Dendritic cell treated with granulocyte-macrophage colony-stimulating factor and Interleukin-4, amounts not matched to agents 40 ng/mL and 50 ng/mL, for 4 days (primary cell): ENCODE results near the gene PERM1.
A peak's percentile ranks its signal among the peaks of the same experiment; 100 is the strongest.

Source experiments
- H3K27ac Mint-ChIP-seq: one replicate; pipeline ENCODE4 v1.8.0; 2022; ENCODE audit warnings: mild to moderate bottlenecking, mixed read lengths
- H3K27me3 Mint-ChIP-seq: one replicate; pipeline ENCODE4 v1.8.0; 2022; ENCODE audit warnings: mild to moderate bottlenecking, mixed read lengths
- H3K36me3 Mint-ChIP-seq: one replicate; pipeline ENCODE4 v1.8.0; 2022; ENCODE audit warnings: low read depth, mixed read lengths
- H3K4me1 Mint-ChIP-seq: one replicate; pipeline ENCODE4 v1.8.0; 2022; ENCODE audit warnings: low read depth, mixed read lengths
- H3K4me3 Mint-ChIP-seq: one replicate; pipeline ENCODE4 v1.8.0; 2022; ENCODE audit warnings: mild to moderate bottlenecking, moderate library complexity, mixed read lengths
- H3K9me3 Mint-ChIP-seq: one replicate; pipeline ENCODE4 v1.8.0; 2022; ENCODE audit warnings: mixed read lengths
- intact Hi-C: fragments of 100-400 bp; cut with micrococcal nuclease; formaldehyde crosslinking; loops from one replicate; pipeline ENCODE4 v1.15.0; 2022

Gene PERM1

DNA sequence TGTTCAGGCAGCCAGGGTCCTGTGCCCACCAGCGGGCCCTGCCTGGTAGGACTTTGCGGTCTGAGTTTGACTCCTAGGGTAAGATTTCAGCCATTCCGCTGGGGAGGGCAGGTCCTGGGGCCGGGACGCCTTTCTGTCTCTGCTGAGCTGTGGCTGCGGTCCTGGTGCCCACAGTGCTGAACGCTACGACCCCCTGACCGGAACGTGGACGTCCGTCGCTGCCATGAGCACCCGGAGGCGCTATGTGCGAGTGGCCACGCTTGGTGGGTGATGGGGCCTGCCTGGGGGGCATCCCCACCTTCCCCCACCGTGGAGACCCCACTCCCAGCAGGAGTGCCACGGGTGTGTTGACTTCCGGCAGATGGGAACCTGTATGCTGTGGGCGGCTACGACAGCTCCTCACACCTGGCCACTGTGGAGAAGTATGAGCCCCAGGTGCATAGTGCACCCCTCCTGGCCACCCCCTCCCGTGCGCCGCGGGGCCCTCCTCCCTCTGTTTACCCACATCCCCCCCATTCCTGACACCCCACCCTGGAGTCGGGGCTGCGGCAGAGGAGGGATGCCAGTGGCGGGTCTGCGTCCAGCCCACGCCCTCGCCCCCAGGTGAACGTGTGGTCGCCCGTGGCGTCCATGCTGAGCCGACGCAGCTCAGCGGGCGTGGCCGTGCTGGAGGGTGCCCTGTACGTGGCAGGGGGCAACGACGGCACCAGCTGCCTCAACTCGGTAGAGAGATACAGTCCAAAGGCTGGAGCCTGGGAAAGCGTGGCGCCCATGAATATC is 18.0 kb downstream of the PERM1 start:
- peaks cover 40% of the 10 kb centered on the region for H3K36me3 Mint-ChIP-seq
- no peak overlapping the region for H3K27ac Mint-ChIP-seq
- no peaks in the 10 kb centered on the region for H3K9me3 Mint-ChIP-seq
- peaks cover 36% of the 10 kb centered on the region for H3K4me1 Mint-ChIP-seq
- intact Hi-C loops = no loop called here
- H3K4me3 Mint-ChIP-seq = no peak overlapping the region
- peaks cover 47% of the 10 kb centered on the region for H3K27me3 Mint-ChIP-seq

DNA sequence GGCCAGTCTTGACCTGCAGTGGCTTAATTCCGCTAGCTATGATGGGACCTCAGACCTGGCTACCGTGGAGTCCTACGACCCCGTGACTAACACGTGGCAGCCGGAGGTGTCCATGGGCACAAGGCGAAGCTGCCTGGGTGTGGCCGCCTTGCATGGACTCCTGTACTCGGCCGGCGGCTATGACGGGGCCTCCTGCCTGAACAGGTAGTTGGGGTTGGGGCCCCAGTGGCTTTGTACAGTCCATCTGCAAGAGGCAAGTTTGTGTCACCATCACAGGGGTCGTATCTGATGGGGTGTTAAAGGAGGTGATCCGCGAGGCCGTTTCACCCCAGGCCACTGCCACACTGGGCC is 18.6 kb downstream of the PERM1 start:
- Mint-ChIP-seq H3K9me3 (no peaks in the 10 kb centered on the region), H3K36me3 (peaks cover 46% of the 10 kb centered on the region), H3K27ac (no peak overlapping the region), H3K4me1 (peaks cover 41% of the 10 kb centered on the region), H3K27me3 (peaks cover 41% of the 10 kb centered on the region), H3K4me3 (no peak overlapping the region)
- intact Hi-C loops = no loop called here

DNA sequence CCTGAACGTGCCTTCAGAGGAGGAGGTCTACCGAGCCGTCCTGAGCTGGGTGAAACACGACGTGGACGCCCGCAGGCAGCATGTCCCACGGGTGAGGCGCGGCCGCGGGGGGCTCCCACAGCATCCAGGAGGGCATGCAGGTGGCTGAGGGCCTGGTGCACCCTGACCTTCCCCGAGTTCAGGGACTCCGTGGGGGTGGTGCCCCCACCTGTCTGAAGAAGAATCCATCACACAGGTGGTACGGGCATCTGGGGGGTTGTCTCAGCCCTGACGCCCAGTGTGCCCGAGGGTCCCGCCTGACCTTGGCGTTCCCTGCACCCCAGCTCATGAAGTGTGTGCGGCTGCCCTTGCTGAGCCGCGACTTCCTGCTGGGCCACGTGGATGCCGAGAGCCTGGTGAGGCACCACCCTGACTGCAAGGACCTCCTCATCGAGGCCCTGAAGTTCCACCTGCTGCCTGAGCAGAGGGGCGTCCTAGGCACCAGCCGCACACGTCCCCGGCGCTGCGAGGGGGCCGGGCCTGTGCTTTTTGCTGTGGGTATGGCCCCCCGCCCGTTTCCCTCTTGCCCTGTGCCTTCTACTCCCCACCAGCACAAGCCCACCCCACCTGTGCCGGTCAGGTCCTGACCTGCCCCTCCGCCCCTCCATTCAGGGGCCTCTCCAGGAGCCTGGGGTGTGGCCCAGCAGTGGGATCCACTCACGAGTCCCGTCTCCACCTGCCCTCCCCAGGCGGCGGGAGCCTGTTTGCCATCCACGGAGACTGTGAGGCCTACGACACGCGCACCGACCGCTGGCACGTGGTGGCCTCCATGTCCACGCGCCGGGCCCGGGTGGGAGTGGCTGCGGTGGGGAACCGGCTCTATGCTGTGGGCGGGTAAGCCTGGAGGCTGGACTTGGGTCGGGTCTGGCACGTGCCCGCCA is 19.3 kb downstream of the PERM1 start:
- Mint-ChIP-seq H3K27ac (no peak overlapping the region), H3K4me3 (peak overlapping the region; percentile 40)
- intact Hi-C loops = no loop called here

GRCh38 chr1:961132-961669 is 20.7 kb downstream of the PERM1 start:
- peaks cover 29% of the 10 kb centered on the region for H3K27me3 Mint-ChIP-seq
- H3K4me3 Mint-ChIP-seq = peak overlapping the region; percentile 64
- intact Hi-C loops = no loop called here
- H3K4me1 Mint-ChIP-seq = peaks cover 53% of the 10 kb centered on the region
- H3K36me3 Mint-ChIP-seq = peaks cover 65% of the 10 kb centered on the region
- no peak overlapping the region for H3K27ac Mint-ChIP-seq
- no peaks in the 10 kb centered on the region for H3K9me3 Mint-ChIP-seq

More for the DNA sequence above, 19.3 kb downstream of the PERM1 start:
- H3K9me3 Mint-ChIP-seq = no peaks in the 10 kb centered on the region
- H3K27me3 Mint-ChIP-seq = peaks cover 35% of the 10 kb centered on the region
- H3K36me3 Mint-ChIP-seq = peaks cover 50% of the 10 kb centered on the region
- H3K4me1 Mint-ChIP-seq = peaks cover 47% of the 10 kb centered on the region

- Mint-ChIP-seq H3K4me1 (peaks cover 53% of the 10 kb centered on the region), H3K4me3 (peak within 1 kb of the TSS; percentile 94), H3K27me3 (peaks cover 27% of the 10 kb centered on the region), H3K36me3 (peaks cover 69% of the 10 kb centered on the region), H3K9me3 (no peaks in the 10 kb centered on the region), H3K27ac (peak within 1 kb of the TSS; percentile 85)
- intact Hi-C loops = no loop called here
Measured at GRCh38 chr1:960363-961131, 21.3 kb downstream of the PERM1 start, which contains the start of gene KLHL17. Gene KLHL17 (plus strand): TSS chr1:960584. CDS start chr1:960694, 110 bp downstream.

- Mint-ChIP-seq H3K4me3 (peak overlapping the region; percentile 94), H3K27ac (peak overlapping the region; percentile 85), H3K27me3 (peaks cover 21% of the 10 kb centered on the region), H3K4me1 (peaks cover 53% of the 10 kb centered on the region), H3K36me3 (peaks cover 69% of the 10 kb centered on the region), H3K9me3 (no peaks in the 10 kb centered on the region)
- intact Hi-C loops = loop anchor here (5.0 kb wide), 1 partner anchor 53 kb away; no protein-coding TSS in a partner anchor
Measured at GRCh38 chr1:959731-960362, 22.0 kb downstream of the PERM1 start.

DNA sequence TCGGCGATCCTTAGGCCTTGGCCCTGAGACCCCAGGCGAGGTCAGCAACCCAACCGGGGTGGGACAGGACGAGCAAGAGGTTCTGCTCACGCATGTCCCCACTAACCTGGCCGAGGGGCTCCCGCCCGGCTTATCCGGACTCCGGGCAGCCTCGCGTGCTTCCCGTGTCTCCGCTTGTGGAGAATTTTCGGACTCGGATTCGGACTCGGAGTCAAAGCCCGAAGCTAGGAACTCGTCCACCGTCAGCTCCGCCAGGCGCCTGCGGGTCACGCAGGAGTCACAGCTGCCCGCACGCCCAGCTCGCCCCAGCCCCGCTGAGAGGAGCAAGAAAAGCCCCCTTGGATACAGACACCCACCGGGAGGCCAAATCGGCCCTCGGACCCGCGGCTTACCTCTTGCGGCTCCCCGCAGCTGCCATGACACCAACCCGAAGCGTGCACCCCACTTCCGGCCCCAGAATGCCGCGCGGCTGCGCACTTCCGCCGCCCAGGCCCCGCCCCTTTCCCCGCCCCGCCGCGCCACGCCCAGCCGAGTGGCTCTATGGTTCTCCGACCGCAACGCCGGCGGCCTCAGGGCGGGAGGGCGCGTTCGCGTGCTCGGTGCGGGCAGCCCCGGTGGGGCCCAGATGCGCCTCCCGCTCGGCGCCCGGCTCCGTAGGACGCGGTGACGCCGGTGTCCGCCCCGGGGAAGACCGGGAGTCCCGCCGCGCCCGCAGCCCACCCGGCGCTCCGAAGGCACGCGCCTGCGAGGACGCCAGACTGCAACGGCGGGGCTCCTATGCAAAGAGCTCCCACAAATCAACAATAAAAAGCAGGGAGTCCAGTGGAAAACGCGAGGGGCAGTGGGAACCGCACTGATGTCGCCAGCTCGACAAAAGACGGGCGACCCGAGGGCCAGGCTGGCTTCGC is 22.8 kb downstream of the PERM1 start, which contains the start of gene NOC2L:
NOC2L (minus strand) TSS at position 434 of the 908 bp plus-strand sequence; CDS start at position 418, 16 bp downstream.
- peaks cover 21% of the 10 kb centered on the region for H3K27me3 Mint-ChIP-seq
- peaks cover 73% of the 10 kb centered on the region for H3K36me3 Mint-ChIP-seq
- intact Hi-C loops = loop anchor here (5.0 kb wide), 1 partner anchor 52 kb away; no protein-coding TSS in a partner anchor
- H3K4me3 Mint-ChIP-seq = peak within 1 kb of the TSS; percentile 94
- H3K9me3 Mint-ChIP-seq = no peaks in the 10 kb centered on the region
- H3K27ac Mint-ChIP-seq = peak within 1 kb of the TSS; percentile 85
- H3K4me1 Mint-ChIP-seq = peaks cover 55% of the 10 kb centered on the region

GRCh38 chr1:956636-957035 is 25.3 kb downstream of the PERM1 start:
- H3K4me3 Mint-ChIP-seq = no peak overlapping the region
- no peak overlapping the region for H3K27ac Mint-ChIP-seq
- peaks cover 16% of the 10 kb centered on the region for H3K27me3 Mint-ChIP-seq
- intact Hi-C loops = loop anchor here (5.0 kb wide), 1 partner anchor 49 kb away; no protein-coding TSS in a partner anchor
- H3K4me1 Mint-ChIP-seq = peaks cover 45% of the 10 kb centered on the region
- no peaks in the 10 kb centered on the region for H3K9me3 Mint-ChIP-seq
- peaks cover 73% of the 10 kb centered on the region for H3K36me3 Mint-ChIP-seq

DNA sequence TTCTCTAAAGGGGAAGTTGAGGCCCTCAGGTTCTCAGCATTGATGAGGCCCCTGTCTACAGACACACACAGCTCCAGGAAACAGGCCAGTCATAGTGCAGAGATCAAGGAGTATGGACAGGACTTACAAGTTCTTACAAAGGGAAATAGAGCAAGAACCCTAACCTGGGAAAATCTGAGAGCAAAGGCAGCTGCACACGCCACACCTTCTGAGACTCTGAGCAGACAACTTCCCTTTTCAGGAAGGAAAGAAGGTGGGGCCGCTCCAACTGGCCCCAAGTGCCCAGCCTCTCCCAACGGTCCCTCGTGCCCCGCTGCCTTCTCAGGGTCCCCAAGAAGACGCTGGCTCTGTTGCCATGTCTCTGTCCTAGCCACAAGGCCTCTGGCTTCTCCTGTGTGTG is 26.4 kb downstream of the PERM1 start:
- no peaks in the 10 kb centered on the region for H3K9me3 Mint-ChIP-seq
- peaks cover 41% of the 10 kb centered on the region for H3K4me1 Mint-ChIP-seq
- H3K27me3 Mint-ChIP-seq = peaks cover 11% of the 10 kb centered on the region
- peaks cover 85% of the 10 kb centered on the region for H3K36me3 Mint-ChIP-seq
- no peak overlapping the region for H3K4me3 Mint-ChIP-seq
- intact Hi-C loops = loop anchor here (5.0 kb wide), 1 partner anchor 48 kb away; no protein-coding TSS in a partner anchor
- peak overlapping the region; percentile 67 for H3K27ac Mint-ChIP-seq

- Mint-ChIP-seq H3K4me1 (peaks cover 41% of the 10 kb centered on the region), H3K36me3 (peaks cover 90% of the 10 kb centered on the region), H3K27me3 (peaks cover 6% of the 10 kb centered on the region), H3K4me3 (no peak overlapping the region), H3K9me3 (no peaks in the 10 kb centered on the region), H3K27ac (peak overlapping the region; percentile 67)
- intact Hi-C loops = loop anchor here (5.0 kb wide), 1 partner anchor 48 kb away; no protein-coding TSS in a partner anchor
Measured at GRCh38 chr1:954927-955326, 27.0 kb downstream of the PERM1 start.

GRCh38 chr1:953524-954320 is 28.2 kb downstream of the PERM1 start:
- H3K4me3 Mint-ChIP-seq = no peak overlapping the region
- peaks cover 41% of the 10 kb centered on the region for H3K4me1 Mint-ChIP-seq
- no peaks in the 10 kb centered on the region for H3K9me3 Mint-ChIP-seq
- H3K27ac Mint-ChIP-seq = no peak overlapping the region
- peaks cover 98% of the 10 kb centered on the region for H3K36me3 Mint-ChIP-seq
- intact Hi-C loops = no loop called here
- H3K27me3 Mint-ChIP-seq = no peaks in the 10 kb centered on the region
